Cardiac fibroblast (primary cell): ENCODE results near the gene SLC4A4.
A peak's percentile ranks its signal among the peaks of the same experiment; 100 is the strongest.

Source experiments
- DNase-seq, 2 donors: peaks; one replicate each; pipeline versions ENCODE4 v3.0.0 to v3.0.0-alpha.2; 2010; ENCODE audit warnings: low read depth in 2 of 2
- H3K4me3 ChIP-seq, 2 donors: replicated peaks in 1 of 2; 1 replicate in 1 of 2; 2 replicates in 1 of 2; pipeline ENCODE4 v1.5.1; 2011; ENCODE audit warnings: low read depth in 2 of 2, low read length in 2 of 2, mild to moderate bottlenecking in 2 of 2, moderate library complexity in 1 of 2
- TF ChIP-seq, protein P1 (sequence below): IDR thresholded peaks from one replicate; pipeline ENCODE4 v1.5.1; 2011; ENCODE audit warnings: low read depth, mild to moderate bottlenecking, low read length, inconsistent platforms

The SLC4A4 gene

DNA sequence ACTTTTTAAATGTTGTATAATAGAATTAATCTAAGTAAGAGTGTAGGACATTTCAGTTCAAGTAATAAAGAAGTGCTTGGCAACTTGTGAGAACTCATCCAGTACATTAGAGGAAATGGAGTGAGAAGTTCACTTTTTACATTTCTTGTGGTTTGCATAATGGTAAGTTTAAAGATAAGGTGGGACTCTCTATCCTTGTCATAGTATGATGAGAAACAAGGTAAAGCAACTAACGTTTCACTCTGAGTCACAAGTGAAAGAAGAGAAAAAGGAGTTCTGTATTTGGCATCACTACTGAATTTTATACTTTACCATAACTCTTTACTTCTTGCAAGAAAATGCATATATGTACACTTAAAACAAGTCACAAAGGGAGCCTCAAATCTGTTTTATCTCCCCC lies 219.4 kb downstream of the SLC4A4 start:
- no peak for DNase-seq
- no peak overlapping the region for H3K4me3 ChIP-seq
- TF ChIP-seq, protein P1, sequence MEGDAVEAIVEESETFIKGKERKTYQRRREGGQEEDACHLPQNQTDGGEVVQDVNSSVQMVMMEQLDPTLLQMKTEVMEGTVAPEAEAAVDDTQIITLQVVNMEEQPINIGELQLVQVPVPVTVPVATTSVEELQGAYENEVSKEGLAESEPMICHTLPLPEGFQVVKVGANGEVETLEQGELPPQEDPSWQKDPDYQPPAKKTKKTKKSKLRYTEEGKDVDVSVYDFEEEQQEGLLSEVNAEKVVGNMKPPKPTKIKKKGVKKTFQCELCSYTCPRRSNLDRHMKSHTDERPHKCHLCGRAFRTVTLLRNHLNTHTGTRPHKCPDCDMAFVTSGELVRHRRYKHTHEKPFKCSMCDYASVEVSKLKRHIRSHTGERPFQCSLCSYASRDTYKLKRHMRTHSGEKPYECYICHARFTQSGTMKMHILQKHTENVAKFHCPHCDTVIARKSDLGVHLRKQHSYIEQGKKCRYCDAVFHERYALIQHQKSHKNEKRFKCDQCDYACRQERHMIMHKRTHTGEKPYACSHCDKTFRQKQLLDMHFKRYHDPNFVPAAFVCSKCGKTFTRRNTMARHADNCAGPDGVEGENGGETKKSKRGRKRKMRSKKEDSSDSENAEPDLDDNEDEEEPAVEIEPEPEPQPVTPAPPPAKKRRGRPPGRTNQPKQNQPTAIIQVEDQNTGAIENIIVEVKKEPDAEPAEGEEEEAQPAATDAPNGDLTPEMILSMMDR = no peak

DNA sequence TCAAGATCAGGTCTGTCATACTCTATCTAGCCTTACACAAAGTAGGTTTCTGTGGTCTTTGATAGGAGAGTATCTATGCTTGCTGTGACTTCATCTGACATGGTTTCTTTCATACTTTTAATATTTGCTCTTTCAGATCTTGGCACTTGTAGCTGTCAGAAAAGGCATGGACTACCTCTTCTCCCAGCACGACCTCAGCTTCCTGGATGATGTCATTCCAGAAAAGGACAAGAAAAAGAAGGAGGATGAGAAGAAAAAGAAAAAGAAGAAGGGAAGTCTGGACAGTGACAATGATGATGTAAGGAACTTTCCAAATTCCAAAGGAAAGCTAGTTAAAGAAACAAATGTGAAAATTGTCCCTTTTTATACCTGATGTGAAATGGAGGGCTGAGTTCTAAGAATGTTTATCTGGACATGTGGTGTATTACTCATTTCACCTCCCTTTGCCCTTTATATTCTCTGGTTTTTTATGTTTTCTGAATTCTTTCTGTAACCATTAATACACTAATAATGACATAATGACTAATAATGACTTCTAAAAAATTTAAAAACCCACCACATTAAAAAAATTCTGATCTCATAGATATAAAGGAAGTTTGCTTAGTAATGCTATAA lies 221.2 kb downstream of the SLC4A4 start:
- H3K4me3 ChIP-seq = no peak overlapping the region
- peak; percentile 41 to 62 for DNase-seq
- TF ChIP-seq, protein P1 = no peak

DNA sequence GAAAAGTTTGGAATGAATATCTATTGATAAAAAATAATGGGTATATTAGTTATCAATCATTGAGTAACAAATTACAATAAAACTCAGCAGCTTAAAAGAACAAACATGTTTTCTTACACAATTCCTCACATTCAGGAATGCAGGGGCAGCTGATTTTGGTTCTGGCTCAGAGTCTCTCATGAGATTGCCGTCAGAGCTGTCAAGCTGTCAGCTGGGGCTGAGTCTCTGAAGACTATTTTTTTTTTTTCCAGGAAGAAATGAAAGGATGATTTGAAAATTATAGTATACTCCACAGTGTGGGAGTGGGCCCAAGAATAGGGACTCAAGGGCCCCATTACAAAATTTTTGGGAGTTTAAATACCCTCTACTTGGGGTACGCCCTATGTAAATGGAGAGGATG lies 226.0 kb downstream of the SLC4A4 start:
- TF ChIP-seq, protein P1 = no peak
- peak in 1 of 2 donors; percentile 69 for DNase-seq
- H3K4me3 ChIP-seq = no peak overlapping the region

DNA sequence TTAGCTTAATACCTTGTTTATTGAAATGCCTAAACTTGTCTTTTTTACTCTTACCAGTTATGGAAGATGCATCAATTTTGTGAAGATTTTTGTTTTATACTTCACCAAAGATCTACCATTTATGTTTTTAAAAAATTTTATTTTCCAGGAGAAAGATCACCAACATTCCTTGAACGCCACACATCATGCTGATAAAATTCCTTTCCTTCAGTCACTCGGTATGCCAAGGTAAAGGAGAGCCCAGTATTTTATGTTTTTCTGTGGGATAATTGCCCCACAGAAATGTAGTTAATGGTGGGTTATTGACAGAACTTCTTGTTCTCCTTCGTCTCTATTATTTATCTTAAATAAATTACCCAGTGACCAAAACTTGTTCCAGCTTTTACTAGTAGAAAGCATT lies 228.0 kb downstream of the SLC4A4 start:
- TF ChIP-seq, protein P1 = no peak
- H3K4me3 ChIP-seq = no peak overlapping the region
- no peak for DNase-seq

DNA sequence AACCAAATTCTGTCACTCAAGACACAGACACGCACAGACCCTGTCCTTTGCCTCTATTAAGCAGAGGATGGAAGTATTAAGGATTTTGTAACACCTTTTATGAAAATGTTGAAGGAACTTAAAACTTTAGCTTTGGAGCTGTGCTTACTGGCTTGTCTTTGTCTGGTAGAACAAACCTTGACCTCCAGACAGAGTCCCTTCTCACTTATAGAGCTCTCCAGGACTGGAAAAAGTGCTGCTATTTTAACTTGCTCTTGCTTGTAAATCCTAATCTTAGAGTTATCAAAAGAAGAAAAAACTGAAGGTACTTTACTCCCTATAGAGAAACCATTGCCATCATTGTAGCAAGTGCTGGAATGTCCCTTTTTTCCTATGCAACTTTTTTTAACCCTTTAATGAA lies 229.3 kb downstream of the SLC4A4 start:
- H3K4me3 ChIP-seq = no peak overlapping the region
- TF ChIP-seq, protein P1 = no peak
- DNase-seq = no peak

DNA sequence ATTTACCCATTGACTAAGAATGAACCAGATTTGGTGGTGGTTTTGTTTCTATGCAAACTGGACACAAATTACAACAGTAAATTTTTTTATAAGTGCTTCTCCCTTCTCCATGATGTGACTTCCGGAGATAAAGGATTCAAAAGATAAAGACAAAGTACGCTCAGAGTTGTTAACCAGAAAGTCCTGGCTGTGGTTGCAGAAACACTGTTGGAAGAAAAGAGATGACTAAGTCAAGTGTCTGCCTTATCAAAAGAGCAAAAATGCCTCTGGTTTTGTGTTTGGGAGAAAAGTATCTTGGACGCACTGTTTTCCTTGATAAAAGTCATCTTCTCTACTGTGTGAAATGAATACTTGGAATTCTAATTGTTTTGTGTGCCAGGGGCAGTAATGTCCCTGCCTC lies 231.7 kb downstream of the SLC4A4 start:
- H3K4me3 ChIP-seq = no peak overlapping the region
- TF ChIP-seq, protein P1 = no peak
- peak in 1 of 2 donors; percentile 74 for DNase-seq

DNA sequence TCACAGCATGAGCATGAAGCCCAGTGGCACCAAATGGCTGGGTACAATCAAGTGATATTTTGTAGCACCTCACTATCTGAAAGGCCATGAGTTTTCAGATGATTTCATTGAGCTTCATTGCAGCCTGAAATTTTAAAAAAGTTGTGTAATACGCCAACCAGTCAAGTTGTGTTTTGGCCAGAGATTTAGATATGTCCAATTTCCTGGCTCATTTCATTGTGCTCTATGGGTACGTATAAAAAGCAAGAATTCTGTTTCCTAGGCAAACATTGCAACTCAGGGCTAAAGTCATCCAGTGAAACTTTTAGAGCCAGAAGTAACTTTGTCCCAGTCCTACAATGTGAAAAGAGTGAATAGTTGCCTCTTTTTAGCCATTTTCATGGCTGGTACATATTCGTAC lies 232.5 kb downstream of the SLC4A4 start:
- DNase-seq = peak in 1 of 2 donors; percentile 56
- H3K4me3 ChIP-seq = no peak overlapping the region
- TF ChIP-seq, protein P1 = no peak
